ENCODE results near the gene EIF4G3. TPM values are rescaled to one million over a fixed set of nuclear protein-coding genes. Genes with fewer than 3 reads are reported as not detected.

EIF4G3 gene
- total and polyA plus RNA-seq, 9 of the 15 experiments (the other 6 are each of a cell fraction or from before 2014, with no cell fraction given): 6.7 to 40.5 (median 32.1) TPM

DNA sequence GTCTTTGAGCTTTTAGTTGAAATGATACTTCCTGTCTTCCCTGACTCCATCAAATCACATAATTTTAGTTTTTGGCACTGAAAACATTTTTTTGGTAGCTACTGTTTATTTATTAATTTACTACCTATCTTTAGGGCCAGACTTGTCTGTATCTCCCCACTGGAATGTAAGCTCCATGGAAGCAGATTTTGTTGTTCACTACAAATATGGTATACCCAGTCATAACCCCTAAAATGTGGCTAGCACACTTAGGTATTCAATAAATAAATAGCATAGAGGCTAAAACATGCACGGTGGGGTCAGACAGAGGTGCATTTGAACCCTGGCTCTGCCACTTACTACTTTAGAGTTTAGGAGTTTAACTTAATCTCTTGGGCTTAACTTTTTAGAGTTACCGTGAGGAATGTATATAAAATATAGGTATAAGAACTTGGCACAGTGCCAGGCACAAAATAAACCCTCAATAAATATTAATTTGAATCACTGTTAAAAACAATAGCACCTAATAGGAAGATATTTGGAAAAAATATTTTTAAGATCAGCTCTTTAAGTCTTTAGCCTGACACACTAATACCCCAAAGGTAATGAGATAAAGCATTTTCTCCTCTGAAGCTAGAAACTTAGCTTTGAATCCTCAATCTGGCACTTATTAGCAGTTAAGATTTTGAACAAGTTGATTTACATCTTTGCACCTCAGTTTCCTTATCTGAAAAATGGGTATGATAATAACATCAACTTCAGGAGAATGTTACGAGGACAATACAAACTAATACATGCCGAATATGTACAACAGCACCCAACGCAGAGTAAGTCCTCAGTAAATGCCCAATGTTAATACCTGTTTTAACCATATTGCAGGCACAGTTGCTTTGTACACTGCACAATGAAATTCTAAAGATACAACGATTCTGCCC lies 330.0 kb downstream of the EIF4G3 start (continued):
- TF ChIP-seq RBM34 (IDR thresholded peaks at IDR 0.05; ENCODE audit: borderline replicate concordance, insufficient read depth, low read length) (no peak), ZEB2 (IDR thresholded peaks at IDR 0.05) (no peak), ZNF41 (CRISPR knock-in tag; conservative IDR thresholded peaks at IDR 0.05) (no peak), ADNP (tag; IDR thresholded peaks at IDR 0.05) (peak; percentile 70; the same call in 1 of the 2 replicates), ZNF165 (CRISPR knock-in tag; IDR thresholded peaks at IDR 0.05; ENCODE audit: borderline replicate concordance) (no peak), MED1 (CRISPR knock-in tag; IDR thresholded peaks at IDR 0.05; ENCODE audit: borderline replicate concordance) (no peak), ZNF311 (CRISPR knock-in tag; IDR thresholded peaks at IDR 0.05) (no peak), GTF2E2 (tag; IDR thresholded peaks at IDR 0.05) (no peak), ZNF57 (CRISPR knock-in tag; IDR thresholded peaks at IDR 0.05) (no peak), FOXA3 (CRISPR knock-in tag; conservative IDR thresholded peaks at IDR 0.05 in 1 of 2, IDR thresholded peaks at IDR 0.05 in 1 of 2) (no peak), CREBBP (IDR thresholded peaks at IDR 0.05; ENCODE audit: low read depth, low read length) (no peak), SETDB1 (IDR thresholded peaks at IDR 0.05; ENCODE audit: low read length) (no peak), ZNF174 (CRISPR knock-in tag; IDR thresholded peaks at IDR 0.05) (no peak), SIRT6 (IDR thresholded peaks at IDR 0.05; ENCODE audit: low read depth, low read length) (no peak), MXI1 (IDR thresholded peaks at IDR 0.05; ENCODE audit: low read depth, low read length) (peak; percentile 27; the same call in 1 of the 2 replicates), STAT5A (IDR thresholded peaks at IDR 0.05; ENCODE audit: borderline replicate concordance, low read length) (no peak), CAMTA2 (CRISPR knock-in tag; conservative IDR thresholded peaks at IDR 0.05) (no peak), ESRRA (IDR thresholded peaks at IDR 0.05; ENCODE audit: borderline replicate concordance, low read depth) (no peak), TCF3 (CRISPR knock-in tag; IDR thresholded peaks at IDR 0.05) (no peak)
- TF ChIP-seq, protein P1, sequence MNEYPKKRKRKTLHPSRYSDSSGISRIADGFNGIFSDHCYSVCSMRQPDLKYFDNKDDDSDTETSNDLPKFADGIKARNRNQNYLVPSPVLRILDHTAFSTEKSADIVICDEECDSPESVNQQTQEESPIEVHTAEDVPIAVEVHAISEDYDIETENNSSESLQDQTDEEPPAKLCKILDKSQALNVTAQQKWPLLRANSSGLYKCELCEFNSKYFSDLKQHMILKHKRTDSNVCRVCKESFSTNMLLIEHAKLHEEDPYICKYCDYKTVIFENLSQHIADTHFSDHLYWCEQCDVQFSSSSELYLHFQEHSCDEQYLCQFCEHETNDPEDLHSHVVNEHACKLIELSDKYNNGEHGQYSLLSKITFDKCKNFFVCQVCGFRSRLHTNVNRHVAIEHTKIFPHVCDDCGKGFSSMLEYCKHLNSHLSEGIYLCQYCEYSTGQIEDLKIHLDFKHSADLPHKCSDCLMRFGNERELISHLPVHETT (CRISPR knock-in tag; conservative IDR thresholded peaks at IDR 0.05 in 1 of 2, IDR thresholded peaks at IDR 0.05 in 1 of 2): no peak
- TF ChIP-seq, protein P2, sequence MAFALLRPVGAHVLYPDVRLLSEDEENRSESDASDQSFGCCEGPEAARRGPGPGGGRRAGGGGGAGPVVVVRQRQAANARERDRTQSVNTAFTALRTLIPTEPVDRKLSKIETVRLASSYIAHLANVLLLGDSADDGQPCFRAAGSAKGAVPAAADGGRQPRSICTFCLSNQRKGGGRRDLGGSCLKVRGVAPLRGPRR (CRISPR knock-in tag; IDR thresholded peaks at IDR 0.05): no peak
- TF ChIP-seq, protein P3, sequence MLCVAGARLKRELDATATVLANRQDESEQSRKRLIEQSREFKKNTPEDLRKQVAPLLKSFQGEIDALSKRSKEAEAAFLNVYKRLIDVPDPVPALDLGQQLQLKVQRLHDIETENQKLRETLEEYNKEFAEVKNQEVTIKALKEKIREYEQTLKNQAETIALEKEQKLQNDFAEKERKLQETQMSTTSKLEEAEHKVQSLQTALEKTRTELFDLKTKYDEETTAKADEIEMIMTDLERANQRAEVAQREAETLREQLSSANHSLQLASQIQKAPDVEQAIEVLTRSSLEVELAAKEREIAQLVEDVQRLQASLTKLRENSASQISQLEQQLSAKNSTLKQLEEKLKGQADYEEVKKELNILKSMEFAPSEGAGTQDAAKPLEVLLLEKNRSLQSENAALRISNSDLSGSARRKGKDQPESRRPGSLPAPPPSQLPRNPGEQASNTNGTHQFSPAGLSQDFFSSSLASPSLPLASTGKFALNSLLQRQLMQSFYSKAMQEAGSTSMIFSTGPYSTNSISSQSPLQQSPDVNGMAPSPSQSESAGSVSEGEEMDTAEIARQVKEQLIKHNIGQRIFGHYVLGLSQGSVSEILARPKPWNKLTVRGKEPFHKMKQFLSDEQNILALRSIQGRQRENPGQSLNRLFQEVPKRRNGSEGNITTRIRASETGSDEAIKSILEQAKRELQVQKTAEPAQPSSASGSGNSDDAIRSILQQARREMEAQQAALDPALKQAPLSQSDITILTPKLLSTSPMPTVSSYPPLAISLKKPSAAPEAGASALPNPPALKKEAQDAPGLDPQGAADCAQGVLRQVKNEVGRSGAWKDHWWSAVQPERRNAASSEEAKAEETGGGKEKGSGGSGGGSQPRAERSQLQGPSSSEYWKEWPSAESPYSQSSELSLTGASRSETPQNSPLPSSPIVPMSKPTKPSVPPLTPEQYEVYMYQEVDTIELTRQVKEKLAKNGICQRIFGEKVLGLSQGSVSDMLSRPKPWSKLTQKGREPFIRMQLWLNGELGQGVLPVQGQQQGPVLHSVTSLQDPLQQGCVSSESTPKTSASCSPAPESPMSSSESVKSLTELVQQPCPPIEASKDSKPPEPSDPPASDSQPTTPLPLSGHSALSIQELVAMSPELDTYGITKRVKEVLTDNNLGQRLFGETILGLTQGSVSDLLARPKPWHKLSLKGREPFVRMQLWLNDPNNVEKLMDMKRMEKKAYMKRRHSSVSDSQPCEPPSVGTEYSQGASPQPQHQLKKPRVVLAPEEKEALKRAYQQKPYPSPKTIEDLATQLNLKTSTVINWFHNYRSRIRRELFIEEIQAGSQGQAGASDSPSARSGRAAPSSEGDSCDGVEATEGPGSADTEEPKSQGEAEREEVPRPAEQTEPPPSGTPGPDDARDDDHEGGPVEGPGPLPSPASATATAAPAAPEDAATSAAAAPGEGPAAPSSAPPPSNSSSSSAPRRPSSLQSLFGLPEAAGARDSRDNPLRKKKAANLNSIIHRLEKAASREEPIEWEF (CRISPR knock-in tag; IDR thresholded peaks at IDR 0.05): no peak

All from K562 (cell line).